NCI-H1694 treated with DMSO at 0.1 percent for 48 hours (cell line): ENCODE results near the gene MEIKIN.

Experiments used
- DNase-seq: peaks from one replicate; lab custom pipeline; 2025; lab: John Stamatoyannopoulos, UW

The MEIKIN gene

GRCh38 chr5:131973089-131973712 lies 27.7 kb upstream of the MEIKIN start:
- DNase-seq: no peak

- DNase-seq: no peak
These were observed 23.0 kb upstream of the MEIKIN start for GRCh38 chr5:131968396-131968954.

DNA sequence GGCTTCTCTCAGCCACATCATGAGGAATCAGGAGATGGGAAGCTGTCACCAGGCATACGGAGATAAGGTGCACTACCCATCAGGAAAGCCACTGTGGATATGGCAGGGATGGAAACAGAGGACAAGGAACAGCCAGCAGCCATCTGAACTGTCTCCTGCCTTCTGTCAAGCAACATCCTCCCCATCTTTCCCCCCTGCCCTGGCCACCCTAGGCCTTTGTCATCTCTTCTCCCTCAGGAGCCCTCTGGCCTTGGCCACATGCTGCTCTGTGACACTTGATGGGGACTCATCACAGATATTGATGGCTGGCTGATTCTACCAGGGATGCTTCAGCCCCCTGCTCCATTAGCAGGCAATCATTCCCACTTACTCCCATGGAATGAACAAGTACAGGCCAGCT lies 21.1 kb upstream of the MEIKIN start:
- no peak for DNase-seq

GRCh38 chr5:131965826-131966415 lies 20.5 kb upstream of the MEIKIN start:
- DNase-seq: no peak

- no peak for DNase-seq
These were observed 14.4 kb upstream of the MEIKIN start for GRCh38 chr5:131959906-131960305.

DNA sequence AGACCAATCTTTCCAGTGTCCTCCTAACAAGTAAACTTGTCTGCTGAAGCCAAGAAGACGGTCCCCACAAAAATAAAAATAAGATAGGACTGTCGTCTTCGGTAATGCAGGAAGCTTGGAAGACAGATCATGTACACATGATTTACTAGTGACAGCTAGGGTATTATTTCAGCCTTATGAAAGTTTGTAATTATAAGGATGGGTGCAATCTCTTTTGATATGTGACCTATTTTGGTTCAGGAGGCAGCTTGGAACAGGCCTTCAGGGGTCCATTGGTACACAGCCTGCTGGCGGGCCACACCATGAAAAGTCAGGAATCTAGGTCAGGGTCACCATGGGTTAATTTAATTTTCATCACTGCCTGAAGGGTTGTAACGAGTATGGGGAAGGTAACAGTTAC lies 13.7 kb upstream of the MEIKIN start:
- DNase-seq: no peak

GRCh38 chr5:131957721-131958441 lies 12.4 kb upstream of the MEIKIN start:
- no peak for DNase-seq

DNA sequence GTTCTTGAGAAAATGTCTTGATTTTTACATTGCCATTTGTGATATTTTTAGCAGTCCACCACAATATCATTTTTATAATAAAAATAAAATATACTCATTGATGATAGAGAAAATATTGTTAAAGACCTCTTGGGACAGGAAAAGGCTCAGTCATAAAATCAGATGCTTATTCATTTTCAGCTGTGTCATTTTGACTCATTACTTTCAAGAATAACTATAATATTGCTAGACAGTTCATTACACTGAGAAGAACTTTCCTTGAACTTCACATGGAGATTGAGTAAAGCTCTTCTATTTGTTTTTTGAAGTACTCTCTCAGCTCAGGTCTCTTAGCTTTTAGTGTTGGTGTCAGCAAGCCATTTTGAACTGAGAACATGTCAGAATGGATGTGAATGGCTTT lies 8.5 kb upstream of the MEIKIN start:
- DNase-seq: no peak

DNA sequence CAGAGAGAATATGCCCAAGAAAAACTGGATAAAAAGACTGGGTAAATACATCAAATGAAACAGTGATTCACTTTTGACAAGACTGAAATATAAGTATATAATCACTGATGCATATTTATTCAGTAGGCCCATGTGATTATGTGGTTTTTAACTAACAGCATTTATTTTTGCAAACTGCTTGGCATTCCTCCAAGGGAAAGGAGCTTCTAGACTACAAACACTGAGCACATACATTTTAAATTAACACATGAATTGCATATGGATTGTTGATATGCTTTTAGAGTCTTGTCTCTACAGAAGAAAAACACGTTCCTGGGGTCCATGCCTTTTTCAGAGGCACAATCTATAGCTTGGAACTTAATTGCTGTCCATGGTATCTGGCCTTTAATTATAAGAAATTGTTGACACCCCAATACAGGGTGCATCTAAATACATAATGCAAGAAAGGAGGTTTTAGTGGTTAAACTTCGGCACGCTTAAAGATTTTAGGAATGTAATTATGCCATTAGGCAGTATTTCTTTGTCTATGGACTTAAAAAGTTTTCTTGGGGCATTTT lies 6.9 kb upstream of the MEIKIN start:
- peak; percentile 7 for DNase-seq

DNA sequence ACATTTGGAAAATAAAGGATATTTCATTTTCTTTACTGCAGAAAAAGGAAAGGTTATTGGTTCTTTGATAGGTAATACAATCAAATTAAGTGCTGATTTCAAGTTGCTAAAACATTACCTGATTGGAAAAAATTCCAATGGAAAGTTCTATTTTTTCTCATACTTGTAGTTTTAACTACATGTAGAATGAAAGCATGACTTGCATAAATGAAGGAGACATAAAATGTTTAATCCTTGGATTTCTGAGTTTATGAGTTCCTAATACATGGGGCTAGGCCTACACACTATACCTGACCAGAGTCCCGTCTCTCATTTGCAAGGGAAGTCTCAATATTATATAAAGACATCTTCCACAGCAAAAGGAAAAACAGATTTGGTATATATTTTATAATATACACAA lies 5.2 kb upstream of the MEIKIN start:
- DNase-seq: no peak

DNA sequence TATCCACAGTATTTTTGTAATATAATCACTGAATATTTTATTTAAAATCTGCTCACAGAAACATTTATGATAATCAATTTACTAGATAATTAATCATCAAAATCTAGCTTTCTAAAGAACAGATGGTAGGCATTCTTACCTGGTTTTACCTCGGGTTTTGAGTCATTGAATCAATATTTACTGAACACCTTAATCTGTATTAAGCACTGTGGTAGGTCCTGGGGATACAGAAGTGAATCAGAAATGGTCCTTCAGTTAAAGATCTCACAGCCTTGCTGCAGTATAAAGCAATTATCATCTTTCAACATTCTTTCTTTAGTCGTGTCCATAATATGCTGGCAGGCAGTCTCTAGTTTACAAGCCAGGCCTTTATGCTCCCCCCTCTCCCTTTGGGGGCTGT lies 2.0 kb upstream of the MEIKIN start:
- DNase-seq: no peak

DNA sequence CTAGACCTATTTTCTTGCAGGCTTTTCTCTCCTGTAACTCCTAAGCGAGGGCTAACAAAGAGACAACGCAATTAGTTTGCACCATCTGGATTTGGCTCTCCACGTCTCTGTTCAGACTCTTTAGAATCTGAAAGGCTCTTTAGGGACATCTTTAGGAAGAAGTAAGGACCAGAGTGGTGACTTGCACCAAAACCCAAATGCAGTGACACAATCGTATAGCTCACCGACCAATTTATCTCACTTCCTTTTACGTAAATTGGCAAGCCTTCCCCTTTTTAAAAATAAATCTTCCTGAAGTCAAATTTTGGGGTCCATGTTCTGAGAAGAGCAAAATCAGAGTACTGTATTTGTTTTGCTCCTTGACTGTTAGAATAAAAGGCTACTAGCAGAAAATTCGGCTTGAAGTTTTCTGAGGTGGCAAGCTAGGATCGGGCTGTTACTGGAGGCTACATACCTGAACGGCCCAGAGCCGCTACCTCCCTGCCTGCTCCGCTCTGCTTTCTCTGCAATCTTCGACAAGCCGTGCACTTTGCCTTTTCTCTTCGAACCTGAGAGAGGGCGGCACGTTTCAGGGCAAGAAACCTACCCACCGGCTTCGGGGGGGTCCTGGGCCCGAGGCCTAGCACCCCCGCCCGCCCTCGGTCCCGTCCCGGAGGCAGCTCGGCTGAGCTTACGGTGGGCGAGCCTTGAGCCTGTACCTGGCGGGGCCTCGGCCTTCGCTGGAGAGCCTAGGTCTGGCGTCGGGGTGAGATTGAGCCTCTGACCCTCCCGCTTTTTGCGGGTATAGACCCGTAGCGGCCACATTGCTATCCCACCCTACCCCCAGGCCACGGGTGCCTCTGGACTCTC lies 537 bp downstream of the MEIKIN start:
- no peak for DNase-seq

- no peak for DNase-seq
These were observed 1.5 kb downstream of the MEIKIN start for GRCh38 chr5:131943916-131944315.

- no peak for DNase-seq
These were observed 3.4 kb downstream of the MEIKIN start for GRCh38 chr5:131942016-131942415.

GRCh38 chr5:131939690-131940345 lies 5.6 kb downstream of the MEIKIN start:
- no peak for DNase-seq

DNA sequence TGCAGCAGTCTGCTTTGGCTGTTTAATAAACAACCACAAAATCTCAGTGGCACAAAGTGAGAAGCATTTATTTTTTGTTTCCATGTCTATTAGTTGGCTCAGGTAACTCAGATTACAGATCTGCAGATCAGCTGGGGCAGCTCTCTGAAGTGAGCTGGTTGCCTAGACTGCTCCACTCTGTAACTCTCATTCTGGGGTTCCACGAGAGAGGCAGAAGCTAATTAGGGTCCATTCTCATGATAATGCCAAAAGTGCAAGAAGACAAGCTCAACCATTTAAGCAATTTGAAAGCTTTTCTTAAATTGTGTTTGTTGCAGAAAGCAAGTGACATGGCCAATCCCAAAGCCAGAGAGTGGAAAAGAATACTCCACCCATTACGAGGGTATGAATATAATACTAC lies 13.2 kb downstream of the MEIKIN start:
- no peak for DNase-seq

DNA sequence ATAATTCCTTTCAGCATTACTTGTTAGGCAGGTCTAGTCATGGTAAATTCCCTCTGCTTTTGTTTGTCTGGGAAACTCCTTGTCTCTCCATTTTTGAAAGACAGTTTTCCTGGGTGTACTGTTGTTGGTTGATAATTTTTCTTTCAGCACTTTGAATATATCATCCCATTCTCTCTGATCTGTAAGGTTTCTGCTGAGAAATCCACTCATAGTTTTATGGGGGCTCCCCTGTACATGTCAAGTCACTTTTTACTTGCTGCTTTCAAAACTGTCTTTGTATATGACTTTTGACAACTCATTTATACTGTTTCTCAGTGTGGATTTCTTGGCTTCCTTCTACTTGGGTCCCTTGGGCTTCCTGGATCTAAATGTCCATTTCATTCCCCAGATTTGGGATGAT lies 16.5 kb downstream of the MEIKIN start:
- no peak for DNase-seq

GRCh38 chr5:131926168-131926567 lies 19.3 kb downstream of the MEIKIN start:
- no peak for DNase-seq

DNA sequence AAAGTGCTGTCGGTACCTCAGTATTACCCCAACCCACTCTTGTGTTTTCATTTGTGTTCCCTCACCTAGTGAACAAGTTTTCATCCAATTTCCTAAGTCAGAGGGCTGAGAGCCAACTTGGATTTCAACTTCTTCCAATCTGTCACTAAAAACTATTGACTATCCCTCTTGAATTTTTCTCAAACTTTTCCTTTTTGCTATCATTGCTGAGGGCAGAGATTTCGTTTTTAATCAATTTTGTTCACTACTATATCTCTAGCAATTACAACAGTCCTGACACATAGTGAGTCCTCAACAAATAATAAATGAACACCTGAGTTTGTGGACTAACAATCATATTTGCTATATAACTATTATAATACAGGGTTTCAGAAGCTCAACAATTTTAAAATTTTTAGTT lies 29.0 kb downstream of the MEIKIN start:
- DNase-seq: no peak

GRCh38 chr5:131914472-131914871 lies 31.0 kb downstream of the MEIKIN start:
- no peak for DNase-seq

GRCh38 chr5:131913603-131914002 lies 31.9 kb downstream of the MEIKIN start:
- DNase-seq: no peak
